Astrocyte (in vitro differentiated cells and primary cell): ENCODE results near the gene PSPN. TPM values are rescaled to one million over a fixed set of nuclear protein-coding genes. Genes with fewer than 3 reads are reported as not detected.

Experiments used
- DNase-seq: peaks from one replicate; pipeline ENCODE4 v3.0.0-alpha.2; 2010; ENCODE audit warnings: low read depth
- FAIRE-seq: peaks from 2 replicates; lab custom pipeline; 2011; peaks lifted over from hg19 to GRCh38; lab: Jason Lieb, UNC
- H2AFZ ChIP-seq: 2 replicates; pipeline ENCODE4 v1.6.0; 2012; ENCODE audit warnings: low read depth, low read length, inconsistent platforms
- H3K27ac ChIP-seq: 2 replicates; pipeline ENCODE4 v1.5.1; 2011; ENCODE audit warnings: low read depth, low read length, inconsistent platforms
- H3K27me3 ChIP-seq: 2 replicates; pipeline ENCODE4 v1.6.0; 2011; ENCODE audit warnings: low read length, inconsistent platforms; ENCODE audit not compliant: insufficient read depth
- H3K36me3 ChIP-seq: 2 replicates; pipeline ENCODE4 v1.5.1; 2011; ENCODE audit warnings: low read length, inconsistent platforms; ENCODE audit not compliant: insufficient read depth
- H3K4me1 ChIP-seq: 2 replicates; pipeline ENCODE4 v1.5.1; 2011; ENCODE audit warnings: low read length, inconsistent platforms; ENCODE audit not compliant: insufficient read depth
- H3K4me2 ChIP-seq: 2 replicates; pipeline ENCODE4 v1.6.0; 2012; ENCODE audit warnings: low read length, inconsistent platforms
- H3K4me3 ChIP-seq: 2 replicates; pipeline ENCODE4 v1.5.1; 2011; ENCODE audit warnings: low read depth, mild to moderate bottlenecking, low read length, inconsistent platforms; ENCODE audit not compliant: insufficient read depth
- H3K79me2 ChIP-seq: 2 replicates; pipeline ENCODE4 v1.6.0; 2012; ENCODE audit warnings: mild to moderate bottlenecking, low read length, inconsistent platforms; ENCODE audit not compliant: insufficient read depth
- H3K9ac ChIP-seq: 2 replicates; pipeline ENCODE4 v1.6.0; 2012; ENCODE audit warnings: mild to moderate bottlenecking, low read length, inconsistent platforms
- H3K9me3 ChIP-seq: 2 replicates; pipeline ENCODE4 v1.5.1; 2012; ENCODE audit warnings: low read depth, mild to moderate bottlenecking, low read length, inconsistent platforms; ENCODE audit not compliant: insufficient read depth
- H4K20me1 ChIP-seq: 2 replicates; pipeline ENCODE4 v1.6.0; 2012; ENCODE audit warnings: low read length, inconsistent platforms; ENCODE audit not compliant: insufficient read depth
- H3K27ac Mint-ChIP-seq: one replicate; pipeline ENCODE4 v1.8.0; 2021; ENCODE audit warnings: mild to moderate bottlenecking, mixed read lengths; ENCODE audit not compliant: unreplicated experiment
- H3K27me3 Mint-ChIP-seq: one replicate; pipeline ENCODE4 v1.8.0; 2021; ENCODE audit warnings: low read depth, mixed read lengths; ENCODE audit not compliant: unreplicated experiment
- H3K36me3 Mint-ChIP-seq: one replicate; pipeline ENCODE4 v1.8.0; 2021; ENCODE audit warnings: low read depth, mixed read lengths; ENCODE audit not compliant: unreplicated experiment
- H3K4me1 Mint-ChIP-seq: one replicate; pipeline ENCODE4 v1.8.0; 2021; ENCODE audit warnings: low read depth, mixed read lengths; ENCODE audit not compliant: unreplicated experiment
- H3K4me3 Mint-ChIP-seq: one replicate; pipeline ENCODE4 v1.8.0; 2021; ENCODE audit warnings: mild to moderate bottlenecking, moderate library complexity, mixed read lengths; ENCODE audit not compliant: unreplicated experiment
- H3K9me3 Mint-ChIP-seq: one replicate; pipeline ENCODE4 v1.8.0; 2021; ENCODE audit warnings: mild to moderate bottlenecking, mixed read lengths; ENCODE audit not compliant: unreplicated experiment
- CTCF ChIP-seq: IDR thresholded peaks from 2 replicates; pipeline ENCODE4 v1.5.1; 2011; ENCODE audit warnings: low read depth, mild to moderate bottlenecking, inconsistent platforms, low read length, moderate library complexity; ENCODE audit not compliant: insufficient read depth
- EZH2 ChIP-seq: IDR thresholded peaks from 2 replicates; pipeline ENCODE4 v1.6.1; 2012; ENCODE audit warnings: mild to moderate bottlenecking, low read length, inconsistent platforms; ENCODE audit not compliant: insufficient read depth
- total RNA-seq: library from RNA; stranded (reverse); gene quantifications from 2 replicates; pipeline ENCODE4 v1.2.1, GENCODE V29; 2021

The PSPN gene
- total RNA-seq, 1 donor from 2014 or later: 2.8 TPM

GRCh38 chr19:6421075-6422014, 45.6 kb upstream of the PSPN start:
- peaks cover 11% of the 10 kb centered on the region for H3K4me1 ChIP-seq
- H3K4me1 Mint-ChIP-seq: peaks cover 10% of the 10 kb centered on the region
- H3K27me3 ChIP-seq: no peaks in the 10 kb centered on the region
- H3K9ac ChIP-seq: peak overlapping the region; percentile 97
- H4K20me1 ChIP-seq: peaks cover 70% of the 10 kb centered on the region
- TF ChIP-seq EZH2 (no peak), CTCF (no peak)
- H3K4me2 ChIP-seq: no peak overlapping the region
- peaks cover 65% of the 10 kb centered on the region for H3K79me2 ChIP-seq
- H3K9me3 Mint-ChIP-seq: peaks cover 3% of the 10 kb centered on the region
- peaks cover 4% of the 10 kb centered on the region for H3K9me3 ChIP-seq
- peaks cover 6% of the 10 kb centered on the region for H3K36me3 Mint-ChIP-seq
- no peak overlapping the region for H3K27ac Mint-ChIP-seq
- DNase-seq (no peak), FAIRE-seq (no peak)
- H3K27me3 Mint-ChIP-seq: no peaks in the 10 kb centered on the region
- no peak overlapping the region for H3K27ac ChIP-seq
- no peak overlapping the region for H3K4me3 Mint-ChIP-seq
- peaks cover 28% of the 10 kb centered on the region for H3K36me3 ChIP-seq
- no peak overlapping the region for H3K4me3 ChIP-seq
- H2AFZ ChIP-seq: no peak overlapping the region

- Histone ChIP-seq H4K20me1 (peaks cover 64% of the 10 kb centered on the region), H3K27ac (no peak overlapping the region), H3K4me3 (no peak overlapping the region), H2AFZ (no peak overlapping the region), H3K36me3 (peaks cover 28% of the 10 kb centered on the region), H3K9me3 (no peaks in the 10 kb centered on the region), H3K79me2 (peaks cover 59% of the 10 kb centered on the region), H3K4me1 (peaks cover 11% of the 10 kb centered on the region), H3K9ac (no peak overlapping the region), H3K27me3 (no peaks in the 10 kb centered on the region), H3K4me2 (no peak overlapping the region)
- Mint-ChIP-seq H3K36me3 (peaks cover 6% of the 10 kb centered on the region), H3K4me1 (peaks cover 10% of the 10 kb centered on the region), H3K27ac (no peak overlapping the region), H3K4me3 (no peak overlapping the region), H3K27me3 (no peaks in the 10 kb centered on the region), H3K9me3 (no peaks in the 10 kb centered on the region)
- DNase-seq: no peak
- no peak for TF ChIP-seq CTCF
- TF ChIP-seq EZH2: no peak
- no peak for FAIRE-seq
Measured at GRCh38 chr19:6418562-6418932, 42.8 kb upstream of the PSPN start.
